GM08714 (cell line): ENCODE measurements around the gene TAF4.

Experiments used
- H3K4me3 ChIP-seq: fragments of 200-500 bp; sonication (Bioruptor generic); 2 replicates; pipeline ENCODE4 v1.5.1; 2014; ENCODE audit warnings: mild to moderate bottlenecking, low read length, inconsistent platforms
- ZNF274 ChIP-seq: IDR thresholded peaks from 2 replicates; pipeline ENCODE4 v1.6.1; 2012; ENCODE audit warnings: mild to moderate bottlenecking, low read depth, low read length

The TAF4 gene

DNA sequence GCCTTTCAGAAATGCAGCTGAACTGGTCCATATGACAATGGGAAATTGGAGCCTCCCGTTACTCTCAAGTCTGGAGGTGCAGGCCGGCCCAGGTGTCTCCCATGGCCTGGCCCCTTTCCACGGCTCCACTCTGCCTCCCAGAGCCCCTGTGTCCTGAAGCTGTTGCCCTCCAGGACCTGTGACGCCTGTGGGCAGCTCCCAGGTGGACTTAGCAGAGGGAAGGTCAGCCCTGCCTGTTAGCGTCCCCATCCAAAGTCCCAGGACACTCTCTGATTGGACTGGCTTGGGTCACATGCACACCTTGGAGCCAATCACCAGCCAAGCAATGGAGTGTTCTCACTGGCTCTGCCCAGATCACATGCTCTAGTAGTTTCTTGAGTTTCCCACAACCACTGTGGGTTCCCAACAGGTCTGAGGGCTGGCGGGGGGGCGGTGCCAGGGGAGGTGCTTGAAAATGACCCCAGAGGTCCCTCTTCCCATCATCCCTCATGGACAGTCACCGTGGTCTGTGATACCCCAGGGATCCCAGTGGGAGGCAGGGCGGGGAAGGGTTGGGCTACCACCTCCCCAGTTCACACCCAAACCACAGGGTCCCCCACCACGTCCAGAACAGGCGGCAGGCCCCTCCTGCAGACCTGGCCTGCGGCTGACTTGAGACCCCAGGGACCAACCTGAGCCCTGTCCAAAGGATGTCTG lies 135.6 kb downstream of the TAF4 start:
- no peak overlapping the region for H3K4me3 ChIP-seq
- TF ChIP-seq ZNF274 = no peak

DNA sequence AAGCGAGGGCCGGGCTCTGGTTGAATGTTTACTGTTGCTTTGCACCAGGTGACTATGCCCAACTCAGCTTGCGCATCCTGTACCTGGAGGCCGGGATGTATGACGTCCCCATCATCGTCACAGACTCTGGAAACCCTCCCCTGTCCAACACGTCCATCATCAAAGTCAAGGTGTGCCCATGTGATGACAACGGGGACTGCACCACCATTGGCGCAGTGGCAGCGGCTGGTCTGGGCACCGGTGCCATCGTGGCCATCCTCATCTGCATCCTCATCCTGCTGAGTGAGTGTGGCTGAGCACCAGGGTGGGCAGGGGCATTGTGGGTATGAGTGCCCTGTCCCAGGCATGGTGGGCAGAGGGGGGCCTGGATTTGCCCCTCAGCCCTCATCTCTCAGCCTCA lies 136.1 kb downstream of the TAF4 start:
- H3K4me3 ChIP-seq = no peak overlapping the region
- no peak for TF ChIP-seq ZNF274

DNA sequence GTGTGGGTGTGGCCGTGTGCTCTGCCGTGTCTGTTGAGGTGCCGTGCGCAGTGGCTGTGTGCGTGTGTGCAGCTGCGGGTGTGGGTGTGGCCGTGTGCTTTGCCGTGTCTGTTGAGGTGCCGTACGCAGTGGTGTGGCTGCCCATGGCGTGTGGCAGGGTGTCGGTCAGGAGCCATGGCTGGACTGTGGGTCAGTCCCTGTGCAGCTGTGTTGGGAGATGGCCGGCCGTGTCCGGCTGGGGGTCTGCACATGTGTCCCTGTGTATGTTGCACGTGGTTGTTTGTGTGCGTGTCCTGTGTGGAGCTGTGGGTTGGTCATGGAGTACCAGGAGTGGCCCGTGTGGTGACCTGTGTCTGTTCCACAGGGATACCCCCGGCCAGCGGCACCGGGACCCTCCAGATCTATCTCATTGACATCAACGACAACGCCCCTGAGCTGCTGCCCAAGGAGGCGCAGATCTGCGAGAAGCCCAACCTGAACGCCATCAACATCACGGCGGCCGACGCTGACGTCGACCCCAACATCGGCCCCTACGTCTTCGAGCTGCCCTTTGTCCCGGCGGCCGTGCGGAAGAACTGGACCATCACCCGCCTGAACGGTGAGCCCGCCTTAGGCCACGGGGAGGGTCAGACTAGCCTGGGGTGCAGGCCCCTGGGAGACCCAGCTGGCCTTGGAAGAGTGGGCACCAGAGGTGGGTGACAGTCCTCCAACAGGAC lies 137.7 kb downstream of the TAF4 start:
- TF ChIP-seq ZNF274 = no peak
- no peak overlapping the region for H3K4me3 ChIP-seq

DNA sequence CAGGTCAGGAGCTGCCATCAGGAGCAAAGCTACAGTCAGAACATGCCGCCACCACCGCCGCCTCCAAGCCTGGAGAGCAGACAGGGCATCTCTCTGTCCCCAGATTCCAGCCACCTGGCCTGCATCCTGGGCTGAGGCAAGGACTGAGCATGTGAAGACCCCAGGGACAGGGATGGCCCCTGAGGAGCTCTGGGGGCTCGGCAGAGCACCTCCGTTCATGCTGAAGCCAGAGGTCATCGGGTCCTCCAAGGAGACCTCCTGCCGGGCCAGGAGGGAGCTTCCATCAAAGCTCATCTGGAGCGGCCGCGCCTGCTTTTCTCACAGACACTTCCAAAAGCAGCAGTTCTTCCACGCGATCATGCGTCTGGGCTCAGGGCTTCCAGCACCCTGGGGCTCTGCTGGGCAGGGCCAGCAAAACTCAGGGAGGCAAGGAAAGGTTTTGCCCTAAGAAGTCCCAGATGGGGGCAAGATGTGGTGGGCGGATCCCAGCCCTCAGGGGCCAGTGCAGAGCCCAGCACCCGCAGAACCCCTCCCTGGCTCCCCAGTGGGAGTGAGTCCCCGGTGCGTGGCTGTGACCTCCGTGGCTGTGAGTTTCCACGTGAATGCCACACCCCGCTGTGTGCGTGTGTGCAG lies 138.4 kb downstream of the TAF4 start:
- no peak for TF ChIP-seq ZNF274
- no peak overlapping the region for H3K4me3 ChIP-seq

DNA sequence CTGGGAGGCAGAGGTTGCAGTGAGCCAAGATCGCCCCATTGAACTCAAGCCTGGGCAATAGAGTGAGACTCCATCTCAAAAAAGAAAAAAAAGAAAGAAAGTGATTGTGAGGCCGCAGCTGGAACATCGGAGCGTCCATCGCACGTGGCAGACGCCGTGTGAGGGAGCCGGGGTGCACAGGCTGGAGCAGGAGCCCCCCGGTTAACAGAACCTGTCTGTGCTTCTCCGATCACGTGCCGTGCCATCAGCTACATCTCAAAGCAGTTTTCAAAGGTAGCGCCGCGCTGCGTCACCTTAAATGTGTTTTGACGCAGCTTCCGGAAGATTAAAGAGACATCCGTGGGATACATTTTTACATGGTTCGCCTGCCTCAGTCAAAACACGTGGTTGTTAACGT lies 138.9 kb downstream of the TAF4 start:
- no peak for TF ChIP-seq ZNF274
- no peak overlapping the region for H3K4me3 ChIP-seq

DNA sequence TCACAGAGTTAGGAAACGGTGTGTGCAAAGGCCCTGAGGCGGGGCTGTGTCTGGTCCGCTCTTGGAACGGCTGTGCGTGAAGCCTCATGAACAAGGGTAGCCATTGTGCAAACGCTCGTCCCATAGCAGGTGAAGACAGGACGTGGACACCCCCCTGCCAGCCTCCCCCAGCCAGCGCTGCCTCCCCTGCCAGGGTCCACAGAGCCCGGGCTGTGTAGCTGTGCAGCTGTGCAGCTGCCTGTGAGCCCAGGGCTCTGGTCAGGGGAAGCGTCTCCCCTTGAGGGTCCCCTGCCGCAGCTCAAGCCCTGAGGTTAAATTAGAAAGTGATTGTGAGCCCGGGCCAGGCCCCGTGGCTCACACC lies 139.4 kb downstream of the TAF4 start:
- no peak for TF ChIP-seq ZNF274

DNA sequence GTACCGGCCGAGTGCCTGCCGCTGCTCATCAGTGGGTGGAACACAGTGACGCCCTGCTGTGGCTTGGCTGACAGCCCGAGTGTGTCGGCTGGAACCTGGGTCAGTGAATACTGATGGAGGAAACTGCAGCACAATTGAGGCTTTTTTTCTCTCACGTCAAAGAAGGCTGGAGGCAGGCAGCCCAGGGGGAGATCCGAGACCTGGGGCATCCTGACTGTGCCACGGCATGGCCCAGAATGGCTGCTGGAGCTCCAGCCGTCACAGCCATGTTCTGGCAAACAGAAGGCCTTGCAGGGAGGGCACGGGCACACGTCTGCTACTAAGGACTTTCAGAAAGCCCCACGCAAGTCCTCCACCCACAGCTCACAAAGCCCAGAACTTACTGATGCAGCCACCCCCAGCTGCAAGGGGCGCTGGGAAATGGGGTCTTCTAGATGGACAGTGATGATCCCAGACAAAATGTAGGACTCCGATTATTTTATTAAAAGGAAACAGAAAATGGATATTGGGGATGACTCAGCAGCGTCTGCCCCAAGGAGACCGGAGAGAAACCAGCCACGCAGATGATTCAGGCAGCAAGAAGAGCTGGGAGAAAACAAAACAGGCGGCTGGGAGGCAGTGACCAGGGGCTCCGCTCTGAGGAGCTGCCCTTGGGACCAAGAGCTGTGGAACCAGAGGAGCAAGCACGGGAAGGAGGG lies 140.0 kb downstream of the TAF4 start:
- TF ChIP-seq ZNF274 = no peak
- no peak overlapping the region for H3K4me3 ChIP-seq

More for the DNA sequence above, 139.4 kb downstream of the TAF4 start:
- H3K4me3 ChIP-seq = no peak overlapping the region

DNA sequence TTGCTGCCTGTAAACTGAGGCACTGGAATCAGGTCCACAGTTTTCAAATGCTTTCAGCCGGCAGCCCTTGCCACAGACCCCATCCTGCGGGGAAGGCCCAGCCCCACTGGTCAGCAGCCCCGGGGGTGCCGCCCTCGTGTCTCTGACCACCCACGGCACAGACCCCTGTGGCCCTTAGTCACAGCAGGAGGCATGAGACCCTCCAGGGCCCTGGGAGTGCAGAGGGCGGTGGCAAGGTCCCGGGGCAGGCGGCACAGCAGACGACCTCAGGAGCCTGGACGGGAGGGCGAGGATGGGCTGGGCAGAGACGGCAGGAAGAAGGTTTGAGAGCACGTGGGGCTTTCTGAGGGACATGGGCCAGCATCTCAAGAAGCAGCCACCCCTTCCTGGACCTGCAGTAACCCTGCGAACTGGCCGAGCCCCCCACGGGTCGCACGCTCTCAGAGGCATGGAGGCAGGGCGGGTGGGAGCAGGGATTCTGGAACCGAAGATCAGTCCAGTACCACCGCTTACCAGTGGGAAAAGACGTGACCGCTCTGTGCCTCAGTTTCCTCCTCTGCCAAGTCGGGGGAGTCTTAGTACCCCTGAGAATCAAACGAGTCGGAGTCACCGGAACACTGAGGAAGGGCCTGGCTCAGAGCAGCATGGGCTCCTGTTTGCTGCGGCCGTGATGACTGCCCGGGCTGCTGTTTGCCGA lies 140.7 kb downstream of the TAF4 start:
- H3K4me3 ChIP-seq = no peak overlapping the region
- TF ChIP-seq ZNF274 = no peak
